Hematopoietic multipotent progenitor cell treated with erythropoietin and hydrocortisone succinate and interleukin-3 and kit ligand, for 15 days (in vitro differentiated cells): Measurements from ENCODE around the gene TCERG1L.

Source experiments
- DNase-seq: peaks from one replicate; pipeline ENCODE4 v3.0.0-alpha.2; 2015; ENCODE audit warnings: low spot score

Gene TCERG1L

GRCh38 chr10:131062621-131063260 lies 248.8 kb downstream of the TCERG1L start:
- no peak for DNase-seq

GRCh38 chr10:131061216-131061615 lies 250.3 kb downstream of the TCERG1L start:
- DNase-seq, result no peak

GRCh38 chr10:131059881-131060280 lies 251.6 kb downstream of the TCERG1L start:
- no peak for DNase-seq

- DNase-seq, result no peak
Measured at GRCh38 chr10:131058799-131059198, 252.7 kb downstream of the TCERG1L start.

GRCh38 chr10:131056781-131057180 lies 254.7 kb downstream of the TCERG1L start:
- no peak for DNase-seq

GRCh38 chr10:131056091-131056579 lies 255.4 kb downstream of the TCERG1L start:
- no peak for DNase-seq

- no peak for DNase-seq
Measured at GRCh38 chr10:131055437-131055836, 256.1 kb downstream of the TCERG1L start.

- DNase-seq, result no peak
Measured at GRCh38 chr10:131053192-131053591, 258.3 kb downstream of the TCERG1L start.

GRCh38 chr10:131050162-131050766 lies 261.3 kb downstream of the TCERG1L start:
- DNase-seq, result no peak

GRCh38 chr10:131049016-131049415 lies 262.5 kb downstream of the TCERG1L start:
- no peak for DNase-seq

- no peak for DNase-seq
Measured at GRCh38 chr10:131048606-131049005, 262.9 kb downstream of the TCERG1L start.

- no peak for DNase-seq
Measured at GRCh38 chr10:131047501-131047900, 264.0 kb downstream of the TCERG1L start.

- DNase-seq, result no peak
Measured at GRCh38 chr10:131046194-131046593, 265.3 kb downstream of the TCERG1L start.

- no peak for DNase-seq
Measured at GRCh38 chr10:131044379-131045111, 267.0 kb downstream of the TCERG1L start.

- DNase-seq, result no peak
Measured at GRCh38 chr10:131043039-131043691, 268.4 kb downstream of the TCERG1L start.
